ENCODE results near the gene OVCH2.

Gene OVCH2

GRCh38 chr11:7686761-7687160, 19.5 kb downstream of the OVCH2 start:
- no peak for DNase-seq (ENCODE audit: low spot score)
- in situ Hi-C loops (cut with MboI; ENCODE audit: low sequenced_read_pairs, unreplicated experiment): loop anchor here (25.0 kb wide), 1 partner anchor 574 kb away; no protein-coding TSS in a partner anchor
- no peak for TF ChIP-seq CTCF (IDR thresholded peaks at IDR 0.05; ENCODE audit: borderline replicate concordance, control extremely low read depth, extremely low read depth, insufficient read depth, missing control alignments)

- in situ Hi-C loops (cut with MboI; ENCODE audit: low sequenced_read_pairs, unreplicated experiment): loop anchor here (25.0 kb wide), 1 partner anchor 571 kb away; no protein-coding TSS in a partner anchor
- no peak for DNase-seq (ENCODE audit: low spot score)
- TF ChIP-seq CTCF (IDR thresholded peaks at IDR 0.05; ENCODE audit: borderline replicate concordance, control extremely low read depth, extremely low read depth, insufficient read depth, missing control alignments): no peak
Observed at GRCh38 chr11:7683571-7683970, 22.7 kb downstream of the OVCH2 start.

GRCh38 chr11:7677796-7678201, 28.5 kb downstream of the OVCH2 start:
- in situ Hi-C loops (cut with MboI; ENCODE audit: low sequenced_read_pairs, unreplicated experiment): loop anchor here (25.0 kb wide), 1 partner anchor 565 kb away; no protein-coding TSS in a partner anchor
- DNase-seq (ENCODE audit: low spot score): no peak
- TF ChIP-seq CTCF (IDR thresholded peaks at IDR 0.05; ENCODE audit: borderline replicate concordance, control extremely low read depth, extremely low read depth, insufficient read depth, missing control alignments): no peak

GRCh38 chr11:7677071-7677470, 29.2 kb downstream of the OVCH2 start:
- TF ChIP-seq CTCF (IDR thresholded peaks at IDR 0.05; ENCODE audit: borderline replicate concordance, control extremely low read depth, extremely low read depth, insufficient read depth, missing control alignments): no peak
- in situ Hi-C loops (cut with MboI; ENCODE audit: low sequenced_read_pairs, unreplicated experiment): loop anchor here (25.0 kb wide), 1 partner anchor 565 kb away; no protein-coding TSS in a partner anchor
- no peak for DNase-seq (ENCODE audit: low spot score)

- TF ChIP-seq CTCF (IDR thresholded peaks at IDR 0.05; ENCODE audit: borderline replicate concordance, control extremely low read depth, extremely low read depth, insufficient read depth, missing control alignments): no peak
- DNase-seq (ENCODE audit: low spot score): no peak
- in situ Hi-C loops (cut with MboI; ENCODE audit: low sequenced_read_pairs, unreplicated experiment): loop anchor here (25.0 kb wide), 1 partner anchor 563 kb away; no protein-coding TSS in a partner anchor
Observed at GRCh38 chr11:7675631-7676030, 30.6 kb downstream of the OVCH2 start.

GRCh38 chr11:7673724-7674434, 32.4 kb downstream of the OVCH2 start:
- peak; percentile 75 for DNase-seq (ENCODE audit: low spot score)
- no peak for TF ChIP-seq CTCF (IDR thresholded peaks at IDR 0.05; ENCODE audit: borderline replicate concordance, control extremely low read depth, extremely low read depth, insufficient read depth, missing control alignments)

More at GRCh38 chr11:7673724-7674434, 32.4 kb downstream of the OVCH2 start:
- in situ Hi-C loops (cut with MboI; ENCODE audit: low sequenced_read_pairs, unreplicated experiment): no loop called here
